H9 (cell line): Measurements from ENCODE around the gene ACO1. TPM values are rescaled to one million over a fixed set of nuclear protein-coding genes. Genes with fewer than 3 reads are reported as not detected.

ENCODE experiments used
- DNase-seq: peaks from one replicate; pipeline ENCODE4 v3.0.0-alpha.2; 2017
- H2AFZ ChIP-seq: one replicate; pipeline ENCODE4 v1.6.1; 2013; ENCODE audit warnings: mild to moderate bottlenecking, low read length, control low read depth, moderate library complexity
- H2AK5ac ChIP-seq: 2 replicates; pipeline ENCODE4 v1.6.1; 2013; ENCODE audit warnings: low read length, control low read depth, mixed read lengths; ENCODE audit not compliant: insufficient read length
- H2BK120ac ChIP-seq: one replicate; pipeline ENCODE4 v1.6.1; 2013; ENCODE audit warnings: low read depth, mild to moderate bottlenecking, low read length, control low read depth, inconsistent platforms; ENCODE audit not compliant: poor library complexity, severe bottlenecking
- H2BK12ac ChIP-seq: 2 replicates; pipeline ENCODE4 v1.6.1; 2013; ENCODE audit warnings: low read length, control low read depth, mixed read lengths, low read depth; ENCODE audit not compliant: insufficient read length
- H2BK15ac ChIP-seq: 2 replicates; pipeline ENCODE4 v1.6.1; 2013; ENCODE audit warnings: low read depth, low read length, control low read depth
- H2BK20ac ChIP-seq: one replicate; pipeline ENCODE4 v1.6.1; 2013; ENCODE audit warnings: low read depth, mild to moderate bottlenecking, low read length, control low read depth, inconsistent platforms; ENCODE audit not compliant: poor library complexity, severe bottlenecking
- H2BK5ac ChIP-seq: 2 replicates; pipeline ENCODE4 v1.6.1; 2013; ENCODE audit warnings: low read length, control low read depth, mixed read lengths; ENCODE audit not compliant: insufficient read length
- H3K14ac ChIP-seq: 2 replicates; pipeline ENCODE4 v1.6.1; 2013; ENCODE audit warnings: low read length, control low read depth; ENCODE audit not compliant: insufficient read depth
- H3K18ac ChIP-seq: 2 replicates; pipeline ENCODE4 v1.6.1; 2013; ENCODE audit warnings: low read depth, mild to moderate bottlenecking, mixed read lengths, low read length, control low read depth; ENCODE audit not compliant: insufficient read length
- H3K23ac ChIP-seq: 2 replicates; pipeline ENCODE4 v1.6.1; 2013; ENCODE audit warnings: low read length, control low read depth, mixed read lengths, low read depth; ENCODE audit not compliant: insufficient read length
- H3K23me2 ChIP-seq: 2 replicates; pipeline ENCODE4 v1.6.1; 2013; ENCODE audit warnings: low read depth, mild to moderate bottlenecking, mixed read lengths, low read length, control low read depth; ENCODE audit not compliant: insufficient read length, poor library complexity, severe bottlenecking
- H3K27ac ChIP-seq: 2 replicates; pipeline ENCODE4 v1.5.1; 2013; ENCODE audit warnings: low read length, control low read depth, mixed read lengths, low read depth; ENCODE audit not compliant: insufficient read length
- H3K27me3 ChIP-seq: 2 replicates; pipeline ENCODE4 v1.6.1; 2013; ENCODE audit warnings: low read length, control low read depth, inconsistent platforms; ENCODE audit not compliant: insufficient read depth
- H3K4ac ChIP-seq: 2 replicates; pipeline ENCODE4 v1.6.1; 2013; ENCODE audit warnings: low read depth, mild to moderate bottlenecking, control low read depth, inconsistent platforms, low read length, moderate library complexity
- H3K4me1 ChIP-seq: 2 replicates; pipeline ENCODE4 v1.6.1; 2013; ENCODE audit warnings: low read length, control low read depth, inconsistent platforms; ENCODE audit not compliant: insufficient read depth
- H3K4me2 ChIP-seq: 2 replicates; pipeline ENCODE4 v1.6.1; 2013; ENCODE audit warnings: low read length, control low read depth, mixed read lengths; ENCODE audit not compliant: insufficient read length, insufficient read depth
- H3K56ac ChIP-seq: 2 replicates; pipeline ENCODE4 v1.6.1; 2013; ENCODE audit warnings: low read depth, mild to moderate bottlenecking, mixed read lengths, low read length, control low read depth; ENCODE audit not compliant: insufficient read length
- H3K79me1 ChIP-seq: 2 replicates; pipeline ENCODE4 v1.6.1; 2013; ENCODE audit warnings: low read depth, mild to moderate bottlenecking, moderate library complexity, low read length, control low read depth, inconsistent platforms; ENCODE audit not compliant: insufficient read depth, poor library complexity, severe bottlenecking
- H3K79me2 ChIP-seq: 2 replicates; pipeline ENCODE4 v1.6.1; 2013; ENCODE audit warnings: low read length, control low read depth, inconsistent platforms; ENCODE audit not compliant: insufficient read depth
- H3K9ac ChIP-seq: 2 replicates; pipeline ENCODE4 v1.6.1; 2013; ENCODE audit warnings: low read length, control low read depth, mixed read lengths; ENCODE audit not compliant: insufficient read length; ENCODE audit errors: extremely low read depth
- H3K9me3 ChIP-seq: one replicate; pipeline ENCODE4 v1.6.1; 2013; ENCODE audit warnings: low read depth, low read length, inconsistent platforms; ENCODE audit not compliant: control insufficient read depth
- H3T11ph ChIP-seq: one replicate; pipeline ENCODE4 v1.6.1; 2013; ENCODE audit warnings: mild to moderate bottlenecking, low read length, control low read depth, inconsistent platforms
- H4K20me1 ChIP-seq: one replicate; pipeline ENCODE4 v1.6.1; 2013; ENCODE audit not compliant: control insufficient read depth, insufficient read length, insufficient read depth
- H4K5ac ChIP-seq: 2 replicates; pipeline ENCODE4 v1.6.1; 2013; ENCODE audit warnings: low read depth, mild to moderate bottlenecking, mixed read lengths, low read length, control low read depth; ENCODE audit not compliant: insufficient read length
- H4K8ac ChIP-seq: replicated peaks from 2 replicates; pipeline ENCODE4 v1.6.1; 2013; ENCODE audit warnings: low read length, control low read depth, mixed read lengths, low read depth; ENCODE audit not compliant: insufficient read length
- H4K91ac ChIP-seq: 2 replicates; pipeline ENCODE4 v1.6.1; 2013; ENCODE audit warnings: low read depth, mild to moderate bottlenecking, moderate library complexity, mixed read lengths, low read length, control low read depth; ENCODE audit not compliant: insufficient read length
- H3K27ac Mint-ChIP-seq, 3 experiments: 2 replicates in 2 of 3; 3 replicates in 1 of 3; pipeline ENCODE4 v1.8.0; 2020 to 2021; ENCODE audit warnings: mixed read lengths in 3 of 3, mild to moderate bottlenecking in 1 of 3, moderate library complexity in 1 of 3
- H3K27me3 Mint-ChIP-seq: 2 replicates; pipeline ENCODE4 v1.8.0; 2021; ENCODE audit warnings: low read depth, mild to moderate bottlenecking, moderate library complexity, mixed read lengths
- H3K36me3 Mint-ChIP-seq, 3 experiments: 2 replicates in 2 of 3; 3 replicates in 1 of 3; pipeline ENCODE4 v1.8.0; 2020 to 2021; ENCODE audit warnings: low read depth in 3 of 3, mixed read lengths in 3 of 3; ENCODE audit not compliant: insufficient read depth in 1 of 3
- H3K4me1 Mint-ChIP-seq, 2 experiments: 2 replicates each; pipeline ENCODE4 v1.8.0; 2020; ENCODE audit warnings: mixed read lengths in 2 of 2
- H3K4me3 Mint-ChIP-seq, 2 experiments: 2 replicates in 1 of 2; 3 replicates in 1 of 2; pipeline ENCODE4 v1.8.0; 2020 to 2021; ENCODE audit warnings: mild to moderate bottlenecking in 2 of 2, mixed read lengths in 2 of 2, moderate library complexity in 1 of 2
- H3K9me3 Mint-ChIP-seq, 2 experiments: 2 replicates in 1 of 2; 3 replicates in 1 of 2; pipeline ENCODE4 v1.8.0; 2020; ENCODE audit warnings: mild to moderate bottlenecking in 2 of 2, mixed read lengths in 2 of 2, moderate library complexity in 1 of 2
- total RNA-seq: library from RNA; stranded (reverse); gene quantifications from 2 replicates; pipeline ENCODE4 v1.2.1, GENCODE V29; 2021
- TF ChIP-seq, protein P1 (sequence below): fragments of 200-600 bp; sonication (generic); conservative IDR thresholded peaks from 3 replicates; pipeline ENCODE4 v1.8.0; 2021; ENCODE audit warnings: antibody characterized with exemption, mild to moderate bottlenecking

The ACO1 gene
- total RNA-seq, 1 experiment from 2014 or later = 44.5 TPM

DNA sequence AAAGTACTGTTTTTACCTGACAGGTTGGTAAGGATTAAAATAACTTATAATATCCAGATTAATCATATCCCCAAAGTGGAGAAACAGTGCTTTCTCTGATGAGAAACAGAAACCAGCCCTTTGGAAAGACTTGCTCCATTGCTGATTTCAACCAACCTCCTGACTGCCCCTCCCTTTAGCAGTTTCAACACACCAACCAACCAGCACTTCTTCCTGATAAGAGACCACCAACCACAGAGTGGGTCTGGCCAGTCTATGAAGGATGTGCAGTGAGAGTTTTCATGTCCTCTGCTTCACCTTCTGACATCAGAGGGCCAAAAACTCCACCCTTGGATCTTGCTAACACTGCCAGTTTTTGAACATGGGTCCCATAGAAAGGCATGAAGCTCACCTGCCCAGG, 113.5 kb downstream of the ACO1 start:
- H3K56ac ChIP-seq = no peak overlapping the region
- H3K4me3 Mint-ChIP-seq = no peak overlapping the region
- H3K27ac ChIP-seq = no peak overlapping the region
- H3K27ac Mint-ChIP-seq = no peak overlapping the region
- H3K36me3 Mint-ChIP-seq = peaks cover 9 to 20% (median 15%) of the 10 kb centered on the region in 3 experiments
- no peak overlapping the region for H3K14ac ChIP-seq
- H3K4me1 ChIP-seq = no peaks in the 10 kb centered on the region
- H4K8ac ChIP-seq = no peak overlapping the region
- no peaks in the 10 kb centered on the region for H3K79me2 ChIP-seq
- H3K18ac ChIP-seq = no peak overlapping the region
- no peaks in the 10 kb centered on the region for H3K27me3 Mint-ChIP-seq
- peaks cover 4 to 6% of the 10 kb centered on the region in 2 experiments; a peak in 3 of 4 replicates for H3K4me1 Mint-ChIP-seq
- no peak overlapping the region for H3K9ac ChIP-seq
- DNase-seq = no peak
- no peak overlapping the region for H2BK120ac ChIP-seq
- H3K27me3 ChIP-seq = no peaks in the 10 kb centered on the region
- no peak overlapping the region for H3T11ph ChIP-seq
- no peak overlapping the region for H3K4ac ChIP-seq
- H4K91ac ChIP-seq = no peak overlapping the region
- H3K79me1 ChIP-seq = no peaks in the 10 kb centered on the region
- H2BK15ac ChIP-seq = no peak overlapping the region
- H2AK5ac ChIP-seq = no peak overlapping the region
- no peaks in the 10 kb centered on the region for H3K23me2 ChIP-seq
- H2BK5ac ChIP-seq = no peak overlapping the region
- H4K5ac ChIP-seq = no peak overlapping the region
- H2AFZ ChIP-seq = no peak overlapping the region
- no peak overlapping the region for H3K4me2 ChIP-seq
- no peaks in the 10 kb centered on the region for H4K20me1 ChIP-seq
- peaks cover 0 to 3% of the 10 kb centered on the region in 2 experiments; a peak in 3 of 5 replicates for H3K9me3 Mint-ChIP-seq
- no peak overlapping the region for H2BK12ac ChIP-seq
- TF ChIP-seq, protein P1, sequence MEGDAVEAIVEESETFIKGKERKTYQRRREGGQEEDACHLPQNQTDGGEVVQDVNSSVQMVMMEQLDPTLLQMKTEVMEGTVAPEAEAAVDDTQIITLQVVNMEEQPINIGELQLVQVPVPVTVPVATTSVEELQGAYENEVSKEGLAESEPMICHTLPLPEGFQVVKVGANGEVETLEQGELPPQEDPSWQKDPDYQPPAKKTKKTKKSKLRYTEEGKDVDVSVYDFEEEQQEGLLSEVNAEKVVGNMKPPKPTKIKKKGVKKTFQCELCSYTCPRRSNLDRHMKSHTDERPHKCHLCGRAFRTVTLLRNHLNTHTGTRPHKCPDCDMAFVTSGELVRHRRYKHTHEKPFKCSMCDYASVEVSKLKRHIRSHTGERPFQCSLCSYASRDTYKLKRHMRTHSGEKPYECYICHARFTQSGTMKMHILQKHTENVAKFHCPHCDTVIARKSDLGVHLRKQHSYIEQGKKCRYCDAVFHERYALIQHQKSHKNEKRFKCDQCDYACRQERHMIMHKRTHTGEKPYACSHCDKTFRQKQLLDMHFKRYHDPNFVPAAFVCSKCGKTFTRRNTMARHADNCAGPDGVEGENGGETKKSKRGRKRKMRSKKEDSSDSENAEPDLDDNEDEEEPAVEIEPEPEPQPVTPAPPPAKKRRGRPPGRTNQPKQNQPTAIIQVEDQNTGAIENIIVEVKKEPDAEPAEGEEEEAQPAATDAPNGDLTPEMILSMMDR = no peak
- no peak overlapping the region for H2BK20ac ChIP-seq
- H3K23ac ChIP-seq = no peak overlapping the region
- H3K9me3 ChIP-seq = no peaks in the 10 kb centered on the region
